ENCODE measurements around the gene REEP3. TPM values are rescaled to one million over a fixed set of nuclear protein-coding genes. Genes with fewer than 3 reads are reported as not detected.

REEP3 gene
- total RNA-seq, 4 donors from 2014 or later, result 27.5 to 32.5 (median 30.4) TPM

DNA sequence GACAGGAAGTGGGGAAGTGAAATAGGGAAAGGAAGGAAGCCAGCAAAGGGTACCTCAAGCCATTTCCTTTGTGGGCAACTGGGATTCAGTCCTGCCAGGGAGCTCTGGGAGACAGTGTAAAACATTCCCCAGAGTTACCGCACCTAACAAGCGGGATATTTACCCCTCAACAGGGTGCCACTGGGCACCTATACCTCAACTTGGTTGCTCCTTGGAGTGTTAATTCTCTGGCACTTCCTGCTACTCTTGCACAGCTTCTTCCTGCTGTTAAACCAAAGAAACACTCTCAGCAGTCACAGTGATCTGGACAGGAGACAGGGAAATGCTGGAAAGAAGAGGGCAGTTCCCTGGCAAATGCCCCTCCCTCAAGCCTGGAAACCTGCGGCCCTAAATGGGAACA lies 151.3 kb downstream of the REEP3 start:
- no peaks in the 10 kb centered on the region for H3K27me3 ChIP-seq
- WGBS, 2 donors, result 80 to 92% methylated on average over 3 of the region's 3 CpGs
- no peaks in the 10 kb centered on the region for H3K9me3 ChIP-seq
- H3K4me1 ChIP-seq, result peaks cover 0 to 30% (median 16%) of the 10 kb centered on the region in 3 donors
- H3K36me3 ChIP-seq, result no peaks in the 10 kb centered on the region
- TF ChIP-seq, protein P1, sequence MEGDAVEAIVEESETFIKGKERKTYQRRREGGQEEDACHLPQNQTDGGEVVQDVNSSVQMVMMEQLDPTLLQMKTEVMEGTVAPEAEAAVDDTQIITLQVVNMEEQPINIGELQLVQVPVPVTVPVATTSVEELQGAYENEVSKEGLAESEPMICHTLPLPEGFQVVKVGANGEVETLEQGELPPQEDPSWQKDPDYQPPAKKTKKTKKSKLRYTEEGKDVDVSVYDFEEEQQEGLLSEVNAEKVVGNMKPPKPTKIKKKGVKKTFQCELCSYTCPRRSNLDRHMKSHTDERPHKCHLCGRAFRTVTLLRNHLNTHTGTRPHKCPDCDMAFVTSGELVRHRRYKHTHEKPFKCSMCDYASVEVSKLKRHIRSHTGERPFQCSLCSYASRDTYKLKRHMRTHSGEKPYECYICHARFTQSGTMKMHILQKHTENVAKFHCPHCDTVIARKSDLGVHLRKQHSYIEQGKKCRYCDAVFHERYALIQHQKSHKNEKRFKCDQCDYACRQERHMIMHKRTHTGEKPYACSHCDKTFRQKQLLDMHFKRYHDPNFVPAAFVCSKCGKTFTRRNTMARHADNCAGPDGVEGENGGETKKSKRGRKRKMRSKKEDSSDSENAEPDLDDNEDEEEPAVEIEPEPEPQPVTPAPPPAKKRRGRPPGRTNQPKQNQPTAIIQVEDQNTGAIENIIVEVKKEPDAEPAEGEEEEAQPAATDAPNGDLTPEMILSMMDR (IDR thresholded peaks at IDR 0.05), result no peak
- no peak for TF ChIP-seq POLR2A (IDR thresholded peaks at IDR 0.05)
- H3K4me3 ChIP-seq, result no peak overlapping the region
- no peak for DNase-seq
- H3K27ac ChIP-seq, result peak overlapping the region in 2 of 4 donors; percentile 24 to 33
- intact Hi-C loops (cut with DNase I), result no loop called here

DNA sequence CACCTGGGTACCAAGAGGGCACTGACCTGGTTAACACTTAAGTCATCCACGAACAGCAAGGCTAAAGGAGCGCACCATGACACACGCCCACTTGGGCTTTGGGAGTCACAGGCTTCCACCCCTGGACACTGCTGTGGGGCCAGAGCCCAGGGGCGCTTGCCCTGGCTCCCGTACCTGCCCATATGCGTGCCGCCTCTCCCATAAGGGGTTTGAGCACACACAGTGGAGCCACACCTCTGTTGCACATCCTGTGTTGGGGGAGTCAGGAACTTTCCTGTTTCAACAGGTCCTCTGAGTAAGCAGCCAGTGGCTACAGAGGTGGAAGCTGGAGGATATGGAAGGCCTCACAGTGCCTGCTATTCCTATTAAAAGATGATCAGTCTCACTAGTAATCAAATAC lies 152.0 kb downstream of the REEP3 start:
- Histone ChIP-seq H3K9me3 (no peaks in the 10 kb centered on the region), H3K36me3 (no peaks in the 10 kb centered on the region), H3K4me3 (no peak overlapping the region), H3K27ac (no peak overlapping the region), H3K27me3 (no peaks in the 10 kb centered on the region), H3K4me1 (peaks cover 0 to 30% (median 16%) of the 10 kb centered on the region in 3 donors)
- TF ChIP-seq, protein P1 (IDR thresholded peaks at IDR 0.05), result no peak
- no peak for TF ChIP-seq POLR2A (IDR thresholded peaks at IDR 0.05)
- 29 to 80% methylated on average over 1 to 7 of the region's 7 CpGs for WGBS, 2 donors
- no peak for DNase-seq
- intact Hi-C loops (cut with DNase I), result no loop called here

- TF ChIP-seq, protein P1 (IDR thresholded peaks at IDR 0.05), result no peak
- no peak for TF ChIP-seq POLR2A (IDR thresholded peaks at IDR 0.05)
- Histone ChIP-seq H3K27ac (no peak overlapping the region), H3K4me1 (peaks cover 0 to 30% (median 16%) of the 10 kb centered on the region in 3 donors), H3K27me3 (no peaks in the 10 kb centered on the region), H3K9me3 (no peaks in the 10 kb centered on the region), H3K36me3 (no peaks in the 10 kb centered on the region), H3K4me3 (no peak overlapping the region)
- no peak for DNase-seq
- intact Hi-C loops (cut with DNase I), result no loop called here
Measured at GRCh38 chr10:63673846-63674245, 152.6 kb downstream of the REEP3 start.

Small RNA genes within 50 kb of the gene (small RNA-seq; reads per million reads assigned to genes)
- 0 reads per million in 4 donors for gene AC022022.1

Other genes starting within 250 kb of the REEP3 start
- 10 to 100 TPM; 41.6 to 77.8 (median 56.9) TPM for gene JMJD1C, start 55.4 kb upstream of the REEP3 start, total RNA-seq